IMR-90 (cell line): Measurements from ENCODE around the gene RPAP2. TPM values are rescaled to one million over a fixed set of nuclear protein-coding genes. Genes with fewer than 3 reads are reported as not detected.

ENCODE experiments used
- ATAC-seq: fragments of 200-7000 bp; cut with Tn5 transposase; 2 replicates; pipeline ENCODE4 v1.9.1; 2020; ENCODE audit warnings: low read depth, mild to moderate bottlenecking, moderate library complexity
- BruUV-seq: library from RNA; stranded (reverse); fragments of 400-500 nt; replicated peaks from 2 replicates; lab custom pipeline; 2021; lab: Mats Ljungman, UMichigan
- CTCF ChIA-PET: fragments of 300-600 bp; formaldehyde crosslinking; extraction: SDS; loops from one replicate; lab custom pipeline; 2021; ENCODE audit warnings: antibody characterized with exemption; lab: Yijun Ruan, JAX
- POLR2A ChIA-PET: fragments of 300-600 bp; sonication (Branson Sonifier 250); formaldehyde crosslinking; loops from one replicate; lab custom pipeline; 2022; ENCODE audit warnings: antibody characterized with exemption; ENCODE audit not compliant: unreplicated experiment; lab: Charles Lee
- DNase-seq: peaks from one replicate; pipeline ENCODE4 v3.0.0; 2013
- H2AFZ ChIP-seq: replicated peaks from 2 replicates; pipeline ENCODE3; 2013; ENCODE audit warnings: low read length, mild to moderate bottlenecking; ENCODE audit not compliant: poor library complexity
- H2AK5ac ChIP-seq: 2 replicates; pipeline ENCODE4 v1.6.1; 2013; ENCODE audit warnings: low read depth, low read length, inconsistent platforms
- H2AK9ac ChIP-seq: replicated peaks from 2 replicates; pipeline ENCODE3; 2013; ENCODE audit warnings: mild to moderate bottlenecking, low read depth, low read length, moderate library complexity; ENCODE audit not compliant: poor library complexity
- H2BK120ac ChIP-seq: 2 replicates; pipeline ENCODE4 v1.6.1; 2013; ENCODE audit warnings: low read depth, low read length, inconsistent platforms
- H2BK15ac ChIP-seq: 3 replicates; pipeline ENCODE4 v1.6.1; 2013; ENCODE audit warnings: low read depth, low read length, inconsistent platforms
- H2BK20ac ChIP-seq: 2 replicates; pipeline ENCODE4 v1.6.1; 2013; ENCODE audit warnings: low read depth, mild to moderate bottlenecking, inconsistent platforms, low read length, moderate library complexity
- H2BK5ac ChIP-seq: 2 replicates; pipeline ENCODE4 v1.6.1; 2013; ENCODE audit warnings: mild to moderate bottlenecking, low read depth, low read length, inconsistent platforms; ENCODE audit not compliant: poor library complexity, severe bottlenecking
- H3K14ac ChIP-seq: replicated peaks from 2 replicates; pipeline ENCODE4 v1.6.1; 2013; ENCODE audit warnings: low read depth, low read length, inconsistent platforms
- H3K18ac ChIP-seq: 2 replicates; pipeline ENCODE4 v1.6.1; 2013; ENCODE audit warnings: low read depth, low read length, control low read depth
- H3K23ac ChIP-seq: 2 replicates; pipeline ENCODE4 v1.6.1; 2013; ENCODE audit warnings: low read depth, low read length, inconsistent platforms
- H3K27ac ChIP-seq: 2 replicates; pipeline ENCODE4 v1.5.1; 2013; ENCODE audit warnings: mild to moderate bottlenecking, control low read depth, low read length; ENCODE audit not compliant: insufficient read depth
- H3K27me3 ChIP-seq: 2 replicates; pipeline ENCODE4 v1.6.1; 2013; ENCODE audit warnings: low read length; ENCODE audit not compliant: control insufficient read depth, insufficient read depth
- H3K36me3 ChIP-seq: 2 replicates; pipeline ENCODE4 v1.6.1; 2013; ENCODE audit warnings: low read length, mixed read lengths; ENCODE audit not compliant: control insufficient read depth, insufficient read depth
- H3K4ac ChIP-seq: 2 replicates; pipeline ENCODE4 v1.6.1; 2013; ENCODE audit warnings: low read depth, low read length, inconsistent platforms
- H3K4me1 ChIP-seq: 2 replicates; pipeline ENCODE4 v1.6.1; 2013; ENCODE audit warnings: low read length, mixed read lengths; ENCODE audit not compliant: control insufficient read depth, insufficient read depth
- H3K4me2 ChIP-seq: 2 replicates; pipeline ENCODE4 v1.6.1; 2013; ENCODE audit warnings: low read depth, mild to moderate bottlenecking, control low read depth, low read length, moderate library complexity
- H3K4me3 ChIP-seq: 2 replicates; pipeline ENCODE4 v1.5.1; 2013; ENCODE audit warnings: low read depth, mild to moderate bottlenecking, control low read depth, low read length, moderate library complexity; ENCODE audit not compliant: insufficient read depth
- H3K56ac ChIP-seq: 2 replicates; pipeline ENCODE4 v1.6.1; 2013; ENCODE audit warnings: low read length, inconsistent platforms; ENCODE audit not compliant: insufficient read depth; ENCODE audit errors: extremely low read depth
- H3K79me1 ChIP-seq, 2 experiments: 2 replicates each; pipeline ENCODE4 v1.6.1; 2013; ENCODE audit warnings: low read length in 2 of 2, inconsistent platforms in 1 of 2, low read depth in 1 of 2
- H3K9ac ChIP-seq: 2 replicates; pipeline ENCODE4 v1.6.1; 2013; ENCODE audit warnings: low read depth, low read length, control low read depth
- H3K9me1 ChIP-seq: 2 replicates; pipeline ENCODE4 v1.6.1; 2013; ENCODE audit warnings: low read length, inconsistent platforms; ENCODE audit not compliant: insufficient read depth
- H3K9me3 ChIP-seq: 2 replicates; pipeline ENCODE4 v1.6.1; 2013; ENCODE audit warnings: low read length; ENCODE audit not compliant: control insufficient read depth, insufficient read depth
- H4K20me1 ChIP-seq: 2 replicates; pipeline ENCODE4 v1.6.1; 2013; ENCODE audit warnings: low read length, inconsistent platforms; ENCODE audit not compliant: insufficient read depth
- H4K5ac ChIP-seq: 2 replicates; pipeline ENCODE4 v1.6.1; 2013; ENCODE audit warnings: mild to moderate bottlenecking, low read depth, low read length, control low read depth
- H4K8ac ChIP-seq, 2 experiments: 2 replicates each; pipeline ENCODE4 v1.6.1; 2013; ENCODE audit warnings: low read depth in 2 of 2, low read length in 2 of 2, control low read depth in 1 of 2, inconsistent platforms in 1 of 2
- H4K91ac ChIP-seq: 2 replicates; pipeline ENCODE4 v1.6.1; 2013; ENCODE audit warnings: low read depth, low read length, inconsistent platforms; ENCODE audit not compliant: insufficient read depth
- BHLHE40 ChIP-seq: fragments of 150-350 bp; IDR thresholded peaks from 2 replicates; pipeline ENCODE4 v1.6.1; 2016; ENCODE audit warnings: mild to moderate bottlenecking, low read depth, low read length
- CEBPB ChIP-seq: IDR thresholded peaks from 2 replicates; pipeline ENCODE4 v1.6.1; 2012; ENCODE audit warnings: low read depth, low read length, improper control_type of control experiment
- CHD1 ChIP-seq: IDR thresholded peaks from 2 replicates; pipeline ENCODE4 v1.6.1; 2012; ENCODE audit warnings: low read depth, low read length, improper control_type of control experiment
- FOS ChIP-seq: fragments of 150-350 bp; IDR thresholded peaks from 2 replicates; pipeline ENCODE4 v1.6.1; 2016; ENCODE audit warnings: low read depth, low read length
- MAFK ChIP-seq: IDR thresholded peaks from 2 replicates; pipeline ENCODE4 v1.6.1; 2012; ENCODE audit warnings: low read depth, low read length, improper control_type of control experiment
- MAZ ChIP-seq: IDR thresholded peaks from 2 replicates; pipeline ENCODE4 v1.6.1; 2012; ENCODE audit warnings: low read depth, mild to moderate bottlenecking, low read length, improper control_type of control experiment, moderate library complexity, borderline replicate concordance
- MXI1 ChIP-seq: IDR thresholded peaks from 2 replicates; pipeline ENCODE4 v1.6.1; 2012; ENCODE audit warnings: low read depth, mild to moderate bottlenecking, low read length, moderate library complexity, borderline replicate concordance
- NFE2L2 ChIP-seq: fragments of 150-350 bp; IDR thresholded peaks from 2 replicates; pipeline ENCODE4 v1.6.1; 2016; ENCODE audit warnings: low read depth, mild to moderate bottlenecking, low read length
- POLR2A ChIP-seq: IDR thresholded peaks from 2 replicates; pipeline ENCODE4 v1.6.1; 2012; ENCODE audit warnings: mild to moderate bottlenecking, low read depth, low read length
- RAD21 ChIP-seq: IDR thresholded peaks from 2 replicates; pipeline ENCODE4 v1.6.1; 2012; ENCODE audit warnings: low read length, improper control_type of control experiment
- RCOR1 ChIP-seq: IDR thresholded peaks from 2 replicates; pipeline ENCODE4 v1.6.1; 2012; ENCODE audit warnings: mild to moderate bottlenecking, low read length, improper control_type of control experiment; ENCODE audit not compliant: insufficient replicate concordance
- RFX5 ChIP-seq: IDR thresholded peaks from 2 replicates; pipeline ENCODE4 v1.8.0; 2012; ENCODE audit warnings: low read depth, mild to moderate bottlenecking, low read length, moderate library complexity
- SMC3 ChIP-seq: fragments of 150-350 bp; IDR thresholded peaks from 2 replicates; pipeline ENCODE4 v1.6.1; 2016; ENCODE audit warnings: low read depth, mild to moderate bottlenecking, antibody characterized with exemption, low read length, moderate library complexity
- WGBS, 2 experiments: methylation state at CpG; one replicate each; pipeline versions ENCODE4 v1.1.5 to v1.1.7; 2013; ENCODE audit warnings: missing lambda C conversion rate in 2 of 2; ENCODE audit not compliant: insufficient read length in 1 of 2; ENCODE audit errors: extremely low coverage in 2 of 2; 5-methylcytosine and 5-hydroxymethylcytosine counted together
- dilution Hi-C: fragments of 300-500 bp; cut with HindIII; formaldehyde crosslinking; loops from one replicate; pipeline ENCODE4 v1.14.3; 2018; ENCODE audit warnings: low sequenced_read_pairs; ENCODE audit not compliant: unreplicated experiment
- in situ Hi-C: fragments of 300-500 bp; cut with MboI; formaldehyde crosslinking; loops from 3 replicates; pipeline ENCODE4 v1.14.3; 2019; ENCODE audit warnings: low sequenced_read_pairs, inconsistent platforms, mixed read lengths
- intact Hi-C: fragments of 100-400 bp; cut with micrococcal nuclease; formaldehyde crosslinking; loops from 2 replicates; pipeline ENCODE4 v1.10.0; 2022
- polyA plus RNA-seq, 3 experiments: library from polyadenylated mRNA; depleted of rRNA; stranded (reverse); fragments of >200 nt; gene quantifications; 2 replicates each; pipeline ENCODE4 v1.2.3, GENCODE V29; 2012; ENCODE audit warnings: low replicate concordance in 1 of 3
- total RNA-seq: library from RNA; depleted of rRNA; stranded (reverse); fragments of >200 nt; gene quantifications from 2 replicates; pipeline ENCODE4 v1.2.3, GENCODE V29; 2012
- TF ChIP-seq, protein P1 (sequence below): fragments of 150-350 bp; IDR thresholded peaks from 2 replicates; pipeline ENCODE4 v1.6.1; 2017; ENCODE audit warnings: mild to moderate bottlenecking, antibody characterized with exemption, low read length, low read depth
- TF ChIP-seq, protein P2 (sequence below): fragments of 150-350 bp; IDR thresholded peaks from 2 replicates; pipeline ENCODE4 v1.6.1; 2016; ENCODE audit warnings: low read depth, mild to moderate bottlenecking, low read length, moderate library complexity, borderline replicate concordance
- TF ChIP-seq, protein P3 (sequence below): conservative IDR thresholded peaks from 2 replicates; pipeline ENCODE4 v1.5.1; 2012; ENCODE audit warnings: mild to moderate bottlenecking, low read depth, low read length, improper control_type of control experiment

The RPAP2 gene
- total and polyA plus RNA-seq, 2 of the 4 experiments (the other 2 are of a cell fraction), result 7.1 to 13.6 TPM

DNA sequence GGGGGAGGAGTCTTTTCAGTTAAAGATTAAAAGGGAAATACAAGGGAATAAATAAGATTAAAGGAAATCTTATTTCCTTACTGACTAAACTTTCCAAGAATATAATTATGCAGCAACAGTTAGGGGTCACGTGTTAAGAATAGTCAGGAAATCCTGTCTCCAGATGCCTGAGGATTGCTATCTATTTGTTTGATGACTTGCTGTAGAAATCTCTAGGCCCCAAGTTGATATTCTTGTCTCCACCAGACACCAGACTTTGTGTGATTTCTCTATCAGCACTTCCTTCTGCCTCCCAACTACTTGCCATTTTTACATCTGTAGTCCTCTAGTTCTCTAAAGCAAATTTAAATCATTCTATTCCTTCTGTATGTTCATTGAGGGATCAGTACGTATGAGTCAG lies 77.5 kb downstream of the RPAP2 start:
- Histone ChIP-seq H2AK5ac (no peak overlapping the region), H3K9me1 (no peaks in the 10 kb centered on the region), H3K27me3 (no peaks in the 10 kb centered on the region), H3K27ac (no peak overlapping the region), H2BK20ac (no peak overlapping the region), H3K9ac (no peak overlapping the region), H4K20me1 (no peaks in the 10 kb centered on the region), H3K36me3 (no peaks in the 10 kb centered on the region), H2BK120ac (no peak overlapping the region), H3K9me3 (no peaks in the 10 kb centered on the region), H3K4ac (no peak overlapping the region), H3K79me1 (no peaks in the 10 kb centered on the region), H2AFZ (no peak overlapping the region), H3K14ac (no peak overlapping the region), H4K5ac (no peak overlapping the region), H2BK15ac (no peak overlapping the region), H4K91ac (no peak overlapping the region), H4K8ac (no peak overlapping the region), H3K18ac (no peak overlapping the region), H3K23ac (no peak overlapping the region), H3K4me1 (no peaks in the 10 kb centered on the region), H2AK9ac (no peak overlapping the region), H3K4me3 (no peak overlapping the region), H2BK5ac (no peak overlapping the region), H3K56ac (no peak overlapping the region), H3K4me2 (no peak overlapping the region)
- TF ChIP-seq RAD21 (no peak), SMC3 (no peak), CHD1 (no peak), MAZ (no peak), RFX5 (no peak), RCOR1 (no peak), FOS (no peak), NFE2L2 (no peak), MXI1 (no peak), POLR2A (no peak), CEBPB (no peak), MAFK (no peak), BHLHE40 (no peak)
- TF ChIP-seq, protein P1, sequence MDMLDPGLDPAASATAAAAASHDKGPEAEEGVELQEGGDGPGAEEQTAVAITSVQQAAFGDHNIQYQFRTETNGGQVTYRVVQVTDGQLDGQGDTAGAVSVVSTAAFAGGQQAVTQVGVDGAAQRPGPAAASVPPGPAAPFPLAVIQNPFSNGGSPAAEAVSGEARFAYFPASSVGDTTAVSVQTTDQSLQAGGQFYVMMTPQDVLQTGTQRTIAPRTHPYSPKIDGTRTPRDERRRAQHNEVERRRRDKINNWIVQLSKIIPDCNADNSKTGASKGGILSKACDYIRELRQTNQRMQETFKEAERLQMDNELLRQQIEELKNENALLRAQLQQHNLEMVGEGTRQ, result no peak
- TF ChIP-seq, protein P2, sequence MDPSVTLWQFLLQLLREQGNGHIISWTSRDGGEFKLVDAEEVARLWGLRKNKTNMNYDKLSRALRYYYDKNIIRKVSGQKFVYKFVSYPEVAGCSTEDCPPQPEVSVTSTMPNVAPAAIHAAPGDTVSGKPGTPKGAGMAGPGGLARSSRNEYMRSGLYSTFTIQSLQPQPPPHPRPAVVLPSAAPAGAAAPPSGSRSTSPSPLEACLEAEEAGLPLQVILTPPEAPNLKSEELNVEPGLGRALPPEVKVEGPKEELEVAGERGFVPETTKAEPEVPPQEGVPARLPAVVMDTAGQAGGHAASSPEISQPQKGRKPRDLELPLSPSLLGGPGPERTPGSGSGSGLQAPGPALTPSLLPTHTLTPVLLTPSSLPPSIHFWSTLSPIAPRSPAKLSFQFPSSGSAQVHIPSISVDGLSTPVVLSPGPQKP, result no peak
- TF ChIP-seq, protein P3, sequence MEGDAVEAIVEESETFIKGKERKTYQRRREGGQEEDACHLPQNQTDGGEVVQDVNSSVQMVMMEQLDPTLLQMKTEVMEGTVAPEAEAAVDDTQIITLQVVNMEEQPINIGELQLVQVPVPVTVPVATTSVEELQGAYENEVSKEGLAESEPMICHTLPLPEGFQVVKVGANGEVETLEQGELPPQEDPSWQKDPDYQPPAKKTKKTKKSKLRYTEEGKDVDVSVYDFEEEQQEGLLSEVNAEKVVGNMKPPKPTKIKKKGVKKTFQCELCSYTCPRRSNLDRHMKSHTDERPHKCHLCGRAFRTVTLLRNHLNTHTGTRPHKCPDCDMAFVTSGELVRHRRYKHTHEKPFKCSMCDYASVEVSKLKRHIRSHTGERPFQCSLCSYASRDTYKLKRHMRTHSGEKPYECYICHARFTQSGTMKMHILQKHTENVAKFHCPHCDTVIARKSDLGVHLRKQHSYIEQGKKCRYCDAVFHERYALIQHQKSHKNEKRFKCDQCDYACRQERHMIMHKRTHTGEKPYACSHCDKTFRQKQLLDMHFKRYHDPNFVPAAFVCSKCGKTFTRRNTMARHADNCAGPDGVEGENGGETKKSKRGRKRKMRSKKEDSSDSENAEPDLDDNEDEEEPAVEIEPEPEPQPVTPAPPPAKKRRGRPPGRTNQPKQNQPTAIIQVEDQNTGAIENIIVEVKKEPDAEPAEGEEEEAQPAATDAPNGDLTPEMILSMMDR, result no peak
- BruUV-seq, result no TSS peak
- CTCF ChIA-PET, result no interaction called here
- in situ Hi-C loops (no loop called here), intact Hi-C loops (no loop called here), dilution Hi-C loops (no loop called here)
- no peak for DNase-seq
- ATAC-seq, result no peak
- POLR2A ChIA-PET, result no interaction called here
- WGBS, 2 experiments, result no CpG with 5 or more reads among the region's 2 CpGs
